ENCODE data around the gene DAND5.

The DAND5 gene, protein sequence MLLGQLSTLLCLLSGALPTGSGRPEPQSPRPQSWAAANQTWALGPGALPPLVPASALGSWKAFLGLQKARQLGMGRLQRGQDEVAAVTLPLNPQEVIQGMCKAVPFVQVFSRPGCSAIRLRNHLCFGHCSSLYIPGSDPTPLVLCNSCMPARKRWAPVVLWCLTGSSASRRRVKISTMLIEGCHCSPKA

DNA sequence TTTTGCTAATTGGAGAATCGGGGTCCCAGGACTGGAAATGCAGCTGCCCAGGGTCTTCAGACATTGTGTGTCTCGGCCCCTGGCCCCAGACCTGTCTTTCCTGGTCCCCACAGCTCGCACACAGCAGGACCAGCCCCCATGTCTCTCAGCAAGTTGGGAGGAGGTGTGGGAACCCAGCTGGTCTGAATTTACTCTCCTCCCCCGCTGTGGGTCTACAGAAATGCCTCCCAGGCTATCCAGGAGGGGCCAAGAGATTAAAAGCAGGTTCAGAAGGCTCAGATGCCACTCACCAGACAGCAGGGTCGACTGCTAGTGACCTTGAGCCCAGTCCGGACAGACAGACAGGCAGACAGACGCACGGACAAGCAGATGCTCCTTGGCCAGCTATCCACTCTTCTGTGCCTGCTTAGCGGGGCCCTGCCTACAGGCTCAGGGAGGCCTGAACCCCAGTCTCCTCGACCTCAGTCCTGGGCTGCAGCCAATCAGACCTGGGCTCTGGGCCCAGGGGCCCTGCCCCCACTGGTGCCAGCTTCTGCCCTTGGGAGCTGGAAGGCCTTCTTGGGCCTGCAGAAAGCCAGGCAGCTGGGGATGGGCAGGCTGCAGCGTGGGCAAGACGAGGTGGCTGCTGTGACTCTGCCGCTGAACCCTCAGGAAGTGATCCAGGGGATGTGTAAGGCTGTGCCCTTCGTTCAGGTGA is at the start of gene DAND5:
Gene DAND5, plus strand, starts transcription at position 285 of the 697 bp plus-strand sequence. Its CDS starts 85 bp downstream, at position 370.
- in situ Hi-C loops (cut with MboI; ENCODE audit: low sequenced_read_pairs): no loop called here

DNA sequence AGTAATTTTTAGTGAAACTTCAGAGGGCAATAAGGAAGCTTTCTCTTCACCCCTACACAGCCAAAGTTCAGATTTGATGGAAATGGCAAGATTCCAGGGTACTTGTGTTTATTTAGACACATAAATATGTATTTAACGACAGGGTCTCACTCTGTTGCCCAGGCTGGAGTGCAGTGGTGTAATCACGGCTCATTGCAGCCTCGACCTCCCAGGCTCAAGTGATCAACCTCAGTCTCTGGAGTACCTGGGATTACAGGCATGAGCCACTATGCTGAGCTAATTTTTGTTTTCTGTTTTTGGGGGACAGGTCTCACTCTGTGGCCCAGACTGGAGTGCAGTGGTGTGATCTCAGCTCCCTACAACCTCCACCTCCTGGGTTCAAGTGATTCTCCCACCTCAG is 48.3 kb upstream of the DAND5 start:
- in situ Hi-C loops (cut with MboI; ENCODE audit: low sequenced_read_pairs): no loop called here

DNA sequence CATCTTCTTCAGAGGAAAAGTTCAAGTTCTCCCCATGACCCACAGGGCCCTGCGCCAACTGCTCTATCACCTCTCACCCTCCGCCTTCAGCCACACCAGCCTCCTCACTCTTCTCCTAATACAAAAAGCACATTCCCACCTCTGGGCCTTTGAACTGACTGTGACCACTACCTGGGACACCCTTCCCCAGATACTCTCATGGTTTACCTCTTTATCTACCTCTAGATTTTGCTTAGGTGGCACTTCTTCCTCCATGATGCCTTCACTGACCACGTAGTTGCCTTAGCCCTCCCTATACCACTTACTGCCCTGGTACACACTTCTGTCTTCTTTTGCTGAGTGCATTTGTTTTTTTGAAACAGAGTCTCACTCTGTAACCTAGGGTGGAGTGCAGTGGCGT is 46.4 kb upstream of the DAND5 start:
- in situ Hi-C loops (cut with MboI; ENCODE audit: low sequenced_read_pairs): no loop called here

DNA sequence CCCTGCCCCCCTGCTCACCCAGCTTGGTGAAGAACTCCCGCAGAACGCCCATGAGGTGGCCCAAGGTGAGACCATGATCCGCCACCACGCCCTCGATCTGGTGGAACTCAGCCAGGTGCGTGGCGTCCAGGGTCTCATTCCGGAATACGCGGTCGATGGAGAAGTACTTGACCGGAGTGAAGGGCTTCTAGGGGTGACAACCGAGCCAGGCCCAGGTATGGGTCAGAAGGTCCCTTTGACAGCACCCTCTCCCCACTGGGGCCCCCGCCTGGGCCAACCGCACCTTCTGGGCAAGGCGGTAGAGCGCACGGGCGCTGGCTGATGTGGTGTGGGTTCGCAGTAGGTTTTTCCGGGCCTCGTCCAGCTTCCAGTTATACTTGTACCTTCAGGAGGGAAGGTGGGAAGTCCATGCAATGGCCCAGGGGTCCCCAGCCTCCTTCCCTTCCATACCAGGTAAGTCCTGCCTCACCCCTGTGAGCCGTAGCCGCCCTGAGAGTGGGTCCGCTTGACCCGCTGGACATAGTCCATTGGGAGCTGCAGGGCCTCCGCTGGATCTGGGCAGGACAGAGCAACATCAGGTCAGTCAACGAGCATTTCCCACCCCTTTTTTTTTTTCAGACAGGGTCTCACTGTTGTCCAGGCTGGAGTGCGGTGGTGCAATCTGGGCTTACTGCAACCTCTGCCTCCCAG is 44.6 kb upstream of the DAND5 start:
- in situ Hi-C loops (cut with MboI; ENCODE audit: low sequenced_read_pairs): no loop called here

DNA sequence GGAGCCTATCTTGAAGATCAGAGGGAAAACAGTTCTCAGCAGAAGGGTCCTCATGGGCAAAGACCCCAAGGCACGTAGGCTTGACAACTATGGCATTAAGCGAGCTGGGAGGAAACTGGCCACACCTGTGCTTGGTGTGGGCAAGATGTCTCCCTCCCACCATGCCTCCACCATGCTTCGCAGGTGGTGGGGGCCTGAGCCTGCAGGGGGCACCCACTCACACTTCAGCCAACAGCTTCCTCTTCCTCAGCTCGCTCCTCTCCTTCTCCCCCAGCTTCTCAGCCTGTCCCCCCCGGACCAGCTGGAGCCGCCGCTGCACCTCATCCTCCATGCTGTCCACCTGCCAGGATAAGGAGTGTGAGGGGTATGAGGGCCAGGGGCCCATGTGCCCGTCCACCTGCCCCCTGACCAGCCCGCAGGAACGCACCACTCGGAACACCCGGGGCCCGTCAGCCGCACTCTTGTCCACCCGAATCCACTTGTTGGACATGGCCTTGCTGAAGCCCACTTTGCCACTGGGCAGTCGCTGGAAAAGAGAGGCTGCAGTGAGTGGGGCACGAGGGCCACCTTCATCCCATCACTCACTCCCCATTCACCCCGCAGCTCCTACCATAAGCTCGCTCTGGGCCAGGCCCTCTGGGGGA is 39.3 kb upstream of the DAND5 start:
- in situ Hi-C loops (cut with MboI; ENCODE audit: low sequenced_read_pairs): no loop called here

DNA sequence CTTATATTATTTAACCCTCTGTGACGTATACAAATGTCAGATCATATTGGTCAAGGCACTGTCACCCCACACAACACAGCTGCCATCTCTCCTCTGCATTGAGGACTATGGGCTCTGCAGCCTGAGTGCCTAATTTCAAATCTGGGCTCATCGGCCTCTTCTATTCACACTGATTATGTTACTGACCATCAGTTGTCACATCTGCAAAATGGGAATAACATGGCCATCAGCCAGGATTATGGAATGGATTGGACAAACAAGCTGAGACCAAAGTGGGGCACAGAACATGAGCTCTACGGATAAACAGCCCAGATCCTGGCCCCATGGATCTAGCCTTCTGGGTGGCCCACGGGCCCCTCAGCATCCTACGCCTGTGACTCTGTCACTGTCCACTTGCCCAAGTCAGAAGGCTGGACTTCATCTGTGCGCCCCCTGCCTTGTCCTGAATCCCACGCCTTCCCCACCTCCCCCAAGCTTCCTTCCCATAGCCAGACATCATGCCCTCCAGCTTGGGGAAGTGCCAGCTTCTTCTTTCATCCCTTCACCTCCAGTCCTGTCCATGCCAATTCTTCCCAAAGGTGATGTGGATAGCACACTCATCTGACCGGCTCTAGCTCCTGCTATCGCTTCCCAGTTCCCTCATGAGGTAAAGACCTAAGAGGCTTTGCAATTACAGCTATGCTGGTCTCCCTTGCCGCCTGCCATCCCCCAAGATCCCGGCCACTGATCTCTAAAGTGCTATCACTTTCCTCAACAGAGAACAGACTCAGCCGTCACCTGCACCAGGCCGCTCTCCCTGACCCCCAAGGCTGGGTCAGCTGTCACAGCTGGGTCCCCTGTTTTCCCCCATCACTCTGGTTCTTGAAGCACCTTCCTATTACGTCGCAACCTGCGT is 36.7 kb upstream of the DAND5 start:
- in situ Hi-C loops (cut with MboI; ENCODE audit: low sequenced_read_pairs): no loop called here

DNA sequence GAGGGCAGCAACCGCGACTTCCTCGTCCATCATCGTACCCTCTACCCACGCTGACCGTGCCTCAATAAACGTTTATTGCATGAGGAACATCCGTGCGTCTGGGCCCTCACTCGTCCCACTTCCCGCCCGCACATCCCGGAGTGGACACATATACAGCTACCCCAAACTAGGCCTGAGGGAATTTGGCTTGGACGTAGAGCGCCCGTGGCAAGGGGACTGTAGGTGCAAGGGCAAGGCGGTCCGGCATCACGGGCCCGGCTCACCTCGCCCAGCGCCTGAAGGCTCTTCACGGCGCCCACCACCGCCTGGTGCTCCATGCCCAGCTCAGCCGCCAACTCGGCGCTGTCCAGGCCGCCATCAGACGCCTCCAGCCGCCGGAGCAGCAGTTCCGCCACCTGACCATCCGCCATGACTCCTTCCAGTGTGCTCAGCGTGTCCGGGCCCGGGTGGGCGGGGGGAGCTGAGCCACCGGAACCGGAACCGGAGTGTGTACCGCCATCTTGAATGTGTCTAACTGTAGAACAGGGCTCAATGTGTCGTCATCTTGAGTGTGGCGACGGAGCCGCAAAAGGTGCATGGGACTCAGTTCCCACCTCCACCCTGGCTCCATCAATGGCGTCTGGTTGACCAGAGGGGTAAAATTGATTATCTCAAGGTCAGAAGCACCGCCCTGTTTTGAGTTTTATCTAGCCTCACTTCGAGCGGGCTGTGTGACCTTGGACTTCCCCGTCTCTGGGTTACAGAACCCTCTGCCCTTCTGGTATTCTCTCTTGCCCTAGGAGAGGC is 35.9 kb upstream of the DAND5 start, which contains the start of gene FARSA:
Gene FARSA, minus strand, starts transcription at position 425 of the 786 bp plus-strand sequence. Its CDS starts 15 bp downstream, at position 410.
- in situ Hi-C loops (cut with MboI; ENCODE audit: low sequenced_read_pairs): no loop called here

DNA sequence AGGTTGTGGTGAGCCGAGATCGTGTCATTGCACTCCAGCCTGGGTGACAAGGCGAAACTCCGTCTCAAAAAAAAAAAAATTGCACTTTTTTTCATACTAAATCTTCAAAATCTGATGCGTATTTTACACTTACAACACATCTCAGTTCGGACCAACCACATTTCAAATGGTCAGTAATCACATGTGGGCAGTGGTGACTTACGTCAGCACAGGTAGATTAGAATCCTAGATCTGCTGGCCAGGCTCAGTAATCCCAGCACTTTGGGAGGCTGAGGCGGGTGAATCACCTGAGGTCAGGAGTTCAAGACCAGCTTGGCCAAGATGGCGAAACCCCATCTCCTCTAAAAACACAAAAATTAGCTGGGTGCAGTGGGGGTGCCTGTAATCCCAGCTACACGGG is 34.3 kb upstream of the DAND5 start:
- in situ Hi-C loops (cut with MboI; ENCODE audit: low sequenced_read_pairs): no loop called here

DNA sequence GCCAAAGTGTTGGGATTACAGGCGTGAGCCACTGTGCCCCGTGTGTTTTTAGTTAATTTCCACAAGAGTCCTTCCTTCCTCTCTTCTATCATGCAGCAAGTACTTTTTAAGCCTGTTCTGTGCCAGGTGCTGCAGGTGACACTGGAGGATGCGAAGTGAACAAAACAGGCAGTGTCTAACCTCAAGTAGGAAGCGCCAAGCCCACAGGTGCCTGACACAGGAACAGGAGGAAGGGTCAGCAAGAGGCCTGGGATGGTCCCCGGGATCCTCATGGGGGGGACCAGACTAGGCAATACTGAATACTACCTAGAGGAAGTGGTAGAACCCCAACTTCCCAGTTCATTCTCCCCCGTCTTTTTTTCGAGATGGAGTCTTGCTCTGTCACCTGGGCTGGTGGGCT is 32.8 kb upstream of the DAND5 start:
- in situ Hi-C loops (cut with MboI; ENCODE audit: low sequenced_read_pairs): no loop called here

DNA sequence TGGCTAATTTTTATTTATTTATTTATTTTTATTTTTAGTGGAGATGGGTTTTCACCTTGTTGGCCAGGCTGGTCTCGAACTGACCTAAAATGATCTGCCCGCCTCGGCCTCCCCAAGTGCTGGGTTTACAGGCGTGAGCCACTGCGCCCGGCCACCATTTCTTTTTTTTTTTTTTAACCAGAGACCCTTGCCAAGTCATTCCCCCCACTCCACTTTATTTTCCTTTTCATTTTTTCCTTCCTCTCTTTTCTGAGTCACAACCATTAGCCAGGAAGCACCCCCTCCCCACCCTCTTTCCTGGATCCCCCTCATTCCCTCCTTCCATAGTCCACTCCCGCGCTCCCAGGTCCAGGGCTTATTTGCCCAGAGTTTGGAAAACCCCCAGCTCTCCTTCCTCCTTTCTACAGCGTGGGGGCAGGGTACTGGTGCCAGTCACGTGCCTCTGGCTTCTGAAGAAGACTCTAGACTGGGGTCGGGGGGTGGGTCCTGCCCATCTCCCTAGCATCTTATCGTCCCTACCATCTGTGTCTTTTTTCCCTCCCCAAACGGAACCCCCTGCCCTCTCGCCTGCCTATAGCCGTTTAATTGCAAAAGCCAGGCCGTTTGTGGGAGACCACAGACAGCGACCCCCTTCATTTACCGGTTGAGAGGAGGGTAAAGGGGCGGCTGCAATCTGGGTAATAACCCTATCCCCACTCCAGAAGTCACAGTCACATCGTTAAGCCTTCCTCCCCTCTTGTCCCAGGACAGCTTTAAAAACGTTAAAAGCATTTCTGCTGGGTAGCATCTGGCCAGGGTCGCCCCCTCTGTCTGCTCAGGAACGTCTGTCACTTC is 32.1 kb upstream of the DAND5 start:
- in situ Hi-C loops (cut with MboI; ENCODE audit: low sequenced_read_pairs): no loop called here

DNA sequence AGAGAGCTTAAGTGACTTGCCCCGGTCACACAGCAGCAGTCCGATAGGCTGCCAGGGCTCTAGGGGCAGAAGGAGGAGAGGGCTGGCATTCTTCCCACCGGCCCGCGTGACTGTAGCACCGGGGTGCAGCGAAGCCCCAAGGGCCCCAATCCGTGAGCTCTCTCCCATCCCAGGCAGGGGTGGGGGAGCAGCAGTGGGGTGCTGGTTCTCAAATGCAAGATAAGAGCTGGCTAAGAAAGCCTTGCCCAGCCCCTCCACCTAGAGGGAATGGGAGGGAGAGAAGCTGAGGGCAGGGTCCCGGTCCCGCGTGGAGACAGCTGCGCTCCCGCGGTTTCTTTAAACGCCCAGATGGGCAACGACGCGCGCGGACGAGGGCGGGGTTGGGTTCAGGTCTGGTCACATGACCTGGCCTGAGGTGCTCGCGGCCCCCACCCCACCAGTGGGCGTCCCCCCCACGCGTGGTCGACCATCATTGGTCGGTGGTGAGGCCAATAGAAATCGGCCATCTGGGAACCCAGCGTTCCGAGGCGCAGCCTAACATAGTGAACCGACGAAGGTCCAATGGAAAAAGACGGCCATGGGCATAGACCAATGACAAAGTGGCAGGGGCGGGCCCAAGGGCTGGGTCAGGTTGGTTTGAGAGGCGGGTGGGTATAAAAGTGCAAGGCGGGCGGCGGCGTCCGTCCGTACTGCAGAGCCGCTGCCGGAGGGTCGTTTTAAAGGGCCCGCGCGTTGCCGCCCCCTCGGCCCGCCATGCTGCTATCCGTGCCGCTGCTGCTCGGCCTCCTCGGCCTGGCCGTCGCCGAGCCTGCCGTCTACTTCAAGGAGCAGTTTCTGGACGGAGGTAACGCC is 31.2 kb upstream of the DAND5 start, which contains the start of gene CALR:
Gene CALR, plus strand, starts transcription at position 683 of the 852 bp plus-strand sequence. Its CDS starts 71 bp downstream, at position 754.
- in situ Hi-C loops (cut with MboI; ENCODE audit: low sequenced_read_pairs): no loop called here

DNA sequence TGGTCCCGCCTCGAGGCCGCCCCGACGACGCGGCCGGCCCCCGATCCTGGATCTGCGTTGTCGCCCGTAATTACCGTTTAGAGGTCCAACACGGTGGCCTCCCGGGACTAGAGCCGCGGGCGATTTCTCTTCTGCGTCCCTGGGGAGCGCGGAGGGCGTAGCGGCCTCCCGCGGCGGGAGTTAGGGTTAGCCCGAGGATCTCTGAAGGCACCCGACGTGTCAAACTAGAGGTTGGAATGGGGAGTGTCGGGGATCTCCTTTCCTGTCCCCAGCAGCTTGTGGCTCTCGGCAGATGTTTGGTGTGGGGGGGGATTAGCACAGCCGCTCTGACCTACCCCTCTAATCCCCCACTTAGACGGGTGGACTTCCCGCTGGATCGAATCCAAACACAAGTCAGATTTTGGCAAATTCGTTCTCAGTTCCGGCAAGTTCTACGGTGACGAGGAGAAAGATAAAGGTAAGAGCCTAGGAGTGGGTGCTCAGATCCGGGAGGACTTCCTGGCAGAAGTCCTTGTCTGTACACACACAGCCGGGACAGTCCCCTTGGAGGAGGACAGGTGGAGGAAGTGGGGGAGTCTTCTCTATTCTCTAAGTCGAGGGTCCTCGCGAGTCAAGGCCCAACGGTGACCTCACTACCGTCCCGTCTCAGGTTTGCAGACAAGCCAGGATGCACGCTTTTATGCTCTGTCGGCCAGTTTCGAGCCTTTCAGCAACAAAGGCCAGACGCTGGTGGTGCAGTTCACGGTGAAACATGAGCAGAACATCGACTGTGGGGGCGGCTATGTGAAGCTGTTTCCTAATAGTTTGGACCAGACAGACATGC is 30.4 kb upstream of the DAND5 start:
- in situ Hi-C loops (cut with MboI; ENCODE audit: low sequenced_read_pairs): no loop called here

DNA sequence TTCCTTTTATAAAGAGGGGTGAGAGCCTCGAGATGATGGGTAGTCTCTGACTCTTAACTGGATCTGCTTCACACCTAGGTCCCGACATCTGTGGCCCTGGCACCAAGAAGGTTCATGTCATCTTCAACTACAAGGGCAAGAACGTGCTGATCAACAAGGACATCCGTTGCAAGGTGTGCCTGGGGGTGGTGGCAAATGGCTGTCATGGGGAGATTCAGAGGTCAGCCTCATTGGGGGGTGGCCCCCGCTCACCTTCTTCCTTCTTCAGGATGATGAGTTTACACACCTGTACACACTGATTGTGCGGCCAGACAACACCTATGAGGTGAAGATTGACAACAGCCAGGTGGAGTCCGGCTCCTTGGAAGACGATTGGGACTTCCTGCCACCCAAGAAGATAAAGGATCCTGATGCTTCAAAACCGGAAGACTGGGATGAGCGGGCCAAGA is 29.4 kb upstream of the DAND5 start:
- in situ Hi-C loops (cut with MboI; ENCODE audit: low sequenced_read_pairs): no loop called here

DNA sequence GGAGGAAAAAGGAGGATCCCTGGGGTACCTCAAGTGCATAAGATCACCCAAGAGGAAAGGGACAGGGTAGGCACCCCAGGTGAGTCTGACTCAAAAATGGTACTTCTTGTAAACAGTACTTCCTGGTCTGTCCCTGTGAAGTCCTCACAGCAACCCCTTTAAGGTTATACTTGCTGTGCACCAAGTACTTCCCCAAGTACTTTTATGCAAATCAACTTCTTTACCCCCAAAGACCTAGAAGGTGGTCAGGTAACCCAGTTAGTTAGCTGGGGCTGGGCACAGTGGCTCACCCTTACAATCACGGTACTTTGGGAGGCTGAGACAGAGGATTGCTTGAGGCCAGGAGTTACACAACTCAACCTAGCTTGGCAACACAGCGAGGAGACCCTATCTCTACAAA is 28.5 kb upstream of the DAND5 start:
- in situ Hi-C loops (cut with MboI; ENCODE audit: low sequenced_read_pairs): no loop called here

DNA sequence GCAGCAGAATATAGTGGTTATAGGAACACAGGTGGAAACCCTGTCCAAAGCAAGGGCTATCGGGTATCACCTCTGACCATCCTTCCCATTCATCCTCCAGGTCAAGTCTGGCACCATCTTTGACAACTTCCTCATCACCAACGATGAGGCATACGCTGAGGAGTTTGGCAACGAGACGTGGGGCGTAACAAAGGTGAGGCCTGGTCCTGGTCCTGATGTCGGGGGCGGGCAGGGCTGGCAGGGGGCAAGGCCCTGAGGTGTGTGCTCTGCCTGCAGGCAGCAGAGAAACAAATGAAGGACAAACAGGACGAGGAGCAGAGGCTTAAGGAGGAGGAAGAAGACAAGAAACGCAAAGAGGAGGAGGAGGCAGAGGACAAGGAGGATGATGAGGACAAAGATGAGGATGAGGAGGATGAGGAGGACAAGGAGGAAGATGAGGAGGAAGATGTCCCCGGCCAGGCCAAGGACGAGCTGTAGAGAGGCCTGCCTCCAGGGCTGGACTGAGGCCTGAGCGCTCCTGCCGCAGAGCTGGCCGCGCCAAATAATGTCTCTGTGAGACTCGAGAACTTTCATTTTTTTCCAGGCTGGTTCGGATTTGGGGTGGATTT is 25.8 kb upstream of the DAND5 start:
- in situ Hi-C loops (cut with MboI; ENCODE audit: low sequenced_read_pairs): no loop called here

DNA sequence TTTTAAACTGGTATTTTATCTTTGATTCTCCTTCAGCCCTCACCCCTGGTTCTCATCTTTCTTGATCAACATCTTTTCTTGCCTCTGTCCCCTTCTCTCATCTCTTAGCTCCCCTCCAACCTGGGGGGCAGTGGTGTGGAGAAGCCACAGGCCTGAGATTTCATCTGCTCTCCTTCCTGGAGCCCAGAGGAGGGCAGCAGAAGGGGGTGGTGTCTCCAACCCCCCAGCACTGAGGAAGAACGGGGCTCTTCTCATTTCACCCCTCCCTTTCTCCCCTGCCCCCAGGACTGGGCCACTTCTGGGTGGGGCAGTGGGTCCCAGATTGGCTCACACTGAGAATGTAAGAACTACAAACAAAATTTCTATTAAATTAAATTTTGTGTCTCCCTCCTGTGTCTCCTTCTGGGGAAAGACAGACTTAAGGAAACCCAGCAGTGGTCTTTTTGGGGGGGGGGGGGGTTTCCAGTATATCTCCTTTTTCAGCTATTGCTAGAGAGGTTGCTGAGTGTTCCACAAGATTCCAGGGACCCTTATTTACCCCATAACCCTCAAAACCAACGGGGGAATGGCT is 25.2 kb upstream of the DAND5 start:
- in situ Hi-C loops (cut with MboI; ENCODE audit: low sequenced_read_pairs): no loop called here

Data from HL-60/S4 (cell line).